ENCODE data around the gene RIOK3. TPM values are rescaled to one million over a fixed set of nuclear protein-coding genes. Genes with fewer than 3 reads are reported as not detected.
"Not testable (repeated sequence)": the region's sequence is repeated elsewhere in the genome, so short reads cannot be mapped to it uniquely, and the experiment has no call there.

The RIOK3 gene
- total RNA-seq, 2 experiments from 2014 or later: 62.8 to 72.6 TPM

- DNase-seq: no peak
- H3K4me3 Mint-ChIP-seq: no peak overlapping the region
- H3K27ac Mint-ChIP-seq: no peak overlapping the region
- peaks cover 17% of the 10 kb centered on the region for H3K4me1 Mint-ChIP-seq
- ATAC-seq (ENCODE audit: low read depth): no peak
- H3K27me3 Mint-ChIP-seq: no peaks in the 10 kb centered on the region
- peaks cover 3% of the 10 kb centered on the region for H3K9me3 Mint-ChIP-seq
- POLR2A ChIA-PET: no interaction called here
- H3K36me3 Mint-ChIP-seq: peaks cover 2% of the 10 kb centered on the region
These were observed 41.9 kb downstream of the RIOK3 start for GRCh38 chr18:23494992-23495391.

GRCh38 chr18:23495723-23496440, 42.8 kb downstream of the RIOK3 start:
- no peaks in the 10 kb centered on the region for H3K27me3 Mint-ChIP-seq
- H3K9me3 Mint-ChIP-seq: no peaks in the 10 kb centered on the region
- no peak for ATAC-seq (ENCODE audit: low read depth)
- peaks cover 2% of the 10 kb centered on the region for H3K36me3 Mint-ChIP-seq
- POLR2A ChIA-PET: no interaction called here
- no peak overlapping the region for H3K4me3 Mint-ChIP-seq
- H3K27ac Mint-ChIP-seq: no peak overlapping the region
- peaks cover 17% of the 10 kb centered on the region for H3K4me1 Mint-ChIP-seq
- no peak for DNase-seq

DNA sequence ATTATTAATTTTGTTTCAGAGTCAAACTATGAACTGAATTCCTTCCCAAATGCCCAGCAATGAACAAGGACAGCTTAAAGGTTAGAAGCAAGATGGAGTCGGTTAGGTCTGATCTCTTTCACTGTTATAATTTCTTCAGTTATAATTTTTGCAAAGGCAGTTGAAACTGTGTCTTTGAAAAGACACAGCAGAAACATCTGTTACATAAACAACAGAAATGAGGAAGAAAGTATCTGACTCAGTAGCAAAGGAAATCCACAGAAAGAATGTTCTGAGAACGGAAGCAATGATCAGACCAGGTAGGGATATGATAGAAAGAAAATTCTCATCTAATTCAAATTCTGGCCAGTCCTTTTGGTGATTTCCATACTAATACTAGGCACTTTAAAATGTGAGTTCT, 45.0 kb downstream of the RIOK3 start:
- Mint-ChIP-seq H3K36me3 (no peaks in the 10 kb centered on the region), H3K4me3 (no peak overlapping the region), H3K9me3 (no peaks in the 10 kb centered on the region), H3K27ac (no peak overlapping the region), H3K27me3 (no peaks in the 10 kb centered on the region), H3K4me1 (peaks cover 25% of the 10 kb centered on the region)
- no peak for ATAC-seq (ENCODE audit: low read depth)
- POLR2A ChIA-PET: interaction anchor here (1.0 to 1.9 kb wide), 2 partner anchors 10 to 88 kb away, joined by 3 to 9 read pairs; no protein-coding TSS in a partner anchor
- no peak for DNase-seq

- peak overlapping the region; percentile 18 for H3K4me3 Mint-ChIP-seq
- H3K9me3 Mint-ChIP-seq: no peaks in the 10 kb centered on the region
- H3K27me3 Mint-ChIP-seq: no peaks in the 10 kb centered on the region
- ATAC-seq (ENCODE audit: low read depth) (peak; percentile 51), DNase-seq (peak; percentile 56)
- POLR2A ChIA-PET: interaction anchor here (1.0 to 1.9 kb wide), 2 partner anchors 11 to 87 kb away, joined by 3 to 9 read pairs; no protein-coding TSS in a partner anchor
- peaks cover 27% of the 10 kb centered on the region for H3K4me1 Mint-ChIP-seq
- H3K36me3 Mint-ChIP-seq: no peaks in the 10 kb centered on the region
- no peak overlapping the region for H3K27ac Mint-ChIP-seq
These were observed 45.8 kb downstream of the RIOK3 start for GRCh38 chr18:23498877-23499276.

- no peak for ATAC-seq (ENCODE audit: low read depth)
- POLR2A ChIA-PET: interaction anchor here (1.0 to 1.9 kb wide), 2 partner anchors 11 to 86 kb away, joined by 3 to 9 read pairs; no protein-coding TSS in a partner anchor
- no peak overlapping the region for H3K4me3 Mint-ChIP-seq
These were observed 46.2 kb downstream of the RIOK3 start for GRCh38 chr18:23499291-23499781.

GRCh38 chr18:23501626-23502025, 48.5 kb downstream of the RIOK3 start:
- H3K9me3 Mint-ChIP-seq: no peaks in the 10 kb centered on the region
- ATAC-seq (ENCODE audit: low read depth) (no peak), DNase-seq (no peak)
- POLR2A ChIA-PET: no interaction called here
- H3K27me3 Mint-ChIP-seq: no peaks in the 10 kb centered on the region
- peaks cover 38% of the 10 kb centered on the region for H3K4me1 Mint-ChIP-seq
- H3K27ac Mint-ChIP-seq: no peak overlapping the region
- H3K36me3 Mint-ChIP-seq: peaks cover 6% of the 10 kb centered on the region
- H3K4me3 Mint-ChIP-seq: no peak overlapping the region

More at GRCh38 chr18:23499291-23499781, 46.2 kb downstream of the RIOK3 start:
- no peaks in the 10 kb centered on the region for H3K9me3 Mint-ChIP-seq
- peaks cover 32% of the 10 kb centered on the region for H3K4me1 Mint-ChIP-seq
- no peaks in the 10 kb centered on the region for H3K27me3 Mint-ChIP-seq
- H3K27ac Mint-ChIP-seq: no peak overlapping the region
- DNase-seq: no peak
- H3K36me3 Mint-ChIP-seq: no peaks in the 10 kb centered on the region

DNA sequence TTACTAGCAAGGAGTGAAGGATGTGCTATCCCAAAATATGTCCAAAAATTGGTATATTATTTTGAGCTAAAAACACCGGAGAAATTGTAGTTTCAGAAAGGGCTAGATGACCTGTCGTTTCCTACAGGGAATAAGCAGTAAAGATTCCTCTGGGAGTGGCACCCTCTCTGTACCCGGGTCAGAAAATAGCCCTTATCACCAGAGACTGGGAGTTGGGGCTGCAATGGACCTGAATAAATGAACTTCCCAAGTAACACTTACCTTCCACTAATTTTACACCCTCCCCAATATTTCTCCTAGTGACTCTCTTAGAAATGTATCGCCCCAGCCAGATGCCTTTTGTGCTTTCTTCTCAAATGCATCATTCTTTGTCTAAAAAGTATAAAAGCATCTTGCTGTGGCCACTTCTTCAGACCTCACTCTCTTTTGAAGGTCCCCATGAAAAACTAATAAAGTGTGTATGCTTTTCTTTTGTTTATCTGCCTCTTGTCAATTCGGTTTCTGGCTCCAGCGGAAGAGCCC, 49.5 kb downstream of the RIOK3 start:
- peak overlapping the region; percentile 85 for H3K4me3 Mint-ChIP-seq
- H3K27me3 Mint-ChIP-seq: no peaks in the 10 kb centered on the region
- H3K9me3 Mint-ChIP-seq: no peaks in the 10 kb centered on the region
- peak overlapping the region; percentile 90 for H3K27ac Mint-ChIP-seq
- no peak for ATAC-seq (ENCODE audit: low read depth)
- peaks cover 9% of the 10 kb centered on the region for H3K36me3 Mint-ChIP-seq
- POLR2A ChIA-PET: interaction anchor here (0.6 to 2.1 kb wide), 2 partner anchors 83 to 636 kb away, joined by 3 to 8 read pairs; partner anchors contain the start of gene CABYR
- peaks cover 44% of the 10 kb centered on the region for H3K4me1 Mint-ChIP-seq
- DNase-seq: no peak

GRCh38 chr18:23503038-23503962, 50.2 kb downstream of the RIOK3 start, which contains the start of gene RMC1:
TSS of gene RMC1 (plus strand) at chr18:23503511. CDS start at chr18:23503619, 108 bp downstream.
- Mint-ChIP-seq H3K4me1 (peaks cover 48% of the 10 kb centered on the region), H3K4me3 (peak within 1 kb of the TSS; percentile 93), H3K27me3 (no peaks in the 10 kb centered on the region), H3K9me3 (no peaks in the 10 kb centered on the region), H3K36me3 (peaks cover 11% of the 10 kb centered on the region), H3K27ac (peak within 1 kb of the TSS; percentile 91)
- ATAC-seq (ENCODE audit: low read depth) (peak; percentile 85), DNase-seq (peak; percentile 99)
- POLR2A ChIA-PET: interaction anchor here (0.6 to 2.1 kb wide), 3 partner anchors 82 to 1904 kb away, joined by 3 to 8 read pairs (median 3); partner anchors contain the start of gene CABYR

DNA sequence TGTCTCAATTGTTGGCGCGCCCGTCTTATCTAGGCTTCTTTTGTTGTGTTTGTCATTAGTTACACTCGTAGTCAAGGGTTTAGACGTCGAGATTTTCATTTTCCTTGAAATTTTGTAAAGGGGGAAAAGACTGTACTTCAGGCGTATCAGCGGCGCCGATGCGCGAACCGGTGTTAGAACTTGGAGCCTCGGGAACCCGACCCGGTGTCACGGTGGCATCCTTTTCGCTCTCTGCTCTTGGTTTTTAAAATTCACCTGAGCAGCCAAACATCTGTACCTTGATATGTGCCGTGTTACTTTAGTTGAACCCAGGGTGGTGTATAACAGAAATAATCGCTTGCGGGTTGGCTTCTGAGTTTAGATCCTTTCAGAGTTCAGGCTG, 50.9 kb downstream of the RIOK3 start:
- peak overlapping the region; percentile 93 for H3K4me3 Mint-ChIP-seq
- DNase-seq: no peak
- no peak for ATAC-seq (ENCODE audit: low read depth)
- POLR2A ChIA-PET: interaction anchor here (0.8 to 2.1 kb wide), 2 partner anchors 81 to 1904 kb away, joined by 3 to 8 read pairs; no protein-coding TSS in a partner anchor
- no peaks in the 10 kb centered on the region for H3K9me3 Mint-ChIP-seq
- peak overlapping the region; percentile 91 for H3K27ac Mint-ChIP-seq
- H3K4me1 Mint-ChIP-seq: peaks cover 43% of the 10 kb centered on the region
- H3K27me3 Mint-ChIP-seq: no peaks in the 10 kb centered on the region
- peaks cover 15% of the 10 kb centered on the region for H3K36me3 Mint-ChIP-seq

DNA sequence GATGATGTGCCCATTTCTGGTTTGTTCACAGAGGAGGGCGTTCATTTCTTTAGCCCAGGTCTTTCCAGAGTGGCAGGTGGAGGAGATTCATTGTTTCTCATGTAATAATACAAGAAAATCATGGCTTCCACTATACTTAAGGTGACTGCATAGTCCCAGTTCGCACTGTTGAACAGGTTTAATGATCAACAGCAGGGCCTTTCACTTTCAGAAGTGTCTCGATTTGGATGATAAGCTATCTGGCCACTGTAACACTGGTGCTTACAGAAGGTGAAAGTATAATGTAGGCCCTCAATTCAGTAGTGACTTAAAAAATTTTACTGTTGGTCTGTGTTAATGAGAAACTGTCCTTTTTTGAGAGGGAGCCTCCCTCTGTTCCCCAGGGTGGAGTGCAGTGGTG, 51.6 kb downstream of the RIOK3 start:
- Mint-ChIP-seq H3K4me1 (peaks cover 38% of the 10 kb centered on the region), H3K4me3 (peak overlapping the region; percentile 93), H3K9me3 (no peaks in the 10 kb centered on the region), H3K27ac (peak overlapping the region; percentile 91), H3K27me3 (no peaks in the 10 kb centered on the region), H3K36me3 (peaks cover 16% of the 10 kb centered on the region)
- DNase-seq (no peak), ATAC-seq (ENCODE audit: low read depth) (no peak)
- POLR2A ChIA-PET: interaction anchor here (0.6 kb wide), 1 partner anchor 419 kb away, joined by 3 read pairs; no protein-coding TSS in a partner anchor

GRCh38 chr18:23506393-23506792, 53.3 kb downstream of the RIOK3 start:
- Mint-ChIP-seq H3K27ac (no peak overlapping the region), H3K4me1 (peaks cover 38% of the 10 kb centered on the region), H3K4me3 (no peak overlapping the region), H3K36me3 (peaks cover 27% of the 10 kb centered on the region), H3K9me3 (no peaks in the 10 kb centered on the region), H3K27me3 (no peaks in the 10 kb centered on the region)
- POLR2A ChIA-PET: no interaction called here
- DNase-seq (no peak), ATAC-seq (ENCODE audit: low read depth) (no peak)

GRCh38 chr18:23510923-23511322, 57.8 kb downstream of the RIOK3 start:
- POLR2A ChIA-PET: not testable (repeated sequence)

DNA sequence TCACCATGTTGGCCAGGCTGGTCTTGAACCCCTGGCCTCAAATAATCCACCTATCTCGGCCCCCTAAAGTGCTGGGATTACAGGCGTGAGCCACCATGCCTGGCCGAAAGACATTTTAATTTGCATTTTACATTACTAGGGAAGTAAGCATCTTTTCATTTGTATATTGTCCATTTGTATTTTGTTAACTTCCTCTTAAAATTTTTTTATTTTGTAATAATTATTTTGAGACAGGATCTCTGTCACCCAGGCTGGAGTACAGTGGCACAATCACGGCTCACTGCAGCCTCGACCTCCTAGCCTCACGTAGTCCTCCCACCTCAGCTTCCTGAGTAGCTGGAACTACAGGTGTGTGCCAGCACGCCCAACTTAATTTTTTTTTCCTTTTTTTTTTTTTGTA, 59.1 kb downstream of the RIOK3 start:
- peak overlapping the region; percentile 58 for H3K4me3 Mint-ChIP-seq
- POLR2A ChIA-PET; ATAC-seq (ENCODE audit: low read depth); H3K27me3 Mint-ChIP-seq; H3K9me3 Mint-ChIP-seq; DNase-seq: not testable (repeated sequence)
- peak overlapping the region; percentile 76 for H3K27ac Mint-ChIP-seq
- peaks cover 34% of the 10 kb centered on the region for H3K36me3 Mint-ChIP-seq
- H3K4me1 Mint-ChIP-seq: peaks cover 32% of the 10 kb centered on the region

More at GRCh38 chr18:23510923-23511322, 57.8 kb downstream of the RIOK3 start:
- peaks cover 33% of the 10 kb centered on the region for H3K4me1 Mint-ChIP-seq
- H3K9me3 Mint-ChIP-seq; ATAC-seq (ENCODE audit: low read depth); DNase-seq; H3K27me3 Mint-ChIP-seq; H3K4me3 Mint-ChIP-seq: not testable (repeated sequence)
- H3K36me3 Mint-ChIP-seq: peaks cover 34% of the 10 kb centered on the region
- H3K27ac Mint-ChIP-seq: peak overlapping the region; percentile 48

Measured in activated naive CD8-positive, alpha-beta T cell treated with anti-CD3 and anti-CD28 coated beads, Interleukin-2, amount 10 ng/mL, durations not matched to agents 7 days and 5 days (primary cell).